GM21360 (cell line): Measurements from ENCODE around the gene KMO.
A peak's percentile ranks its signal among the peaks of the same experiment; 100 is the strongest.

ENCODE experiments used
- ATAC-seq: cut with Tn5 transposase; IDR thresholded peaks from one replicate; pipeline ENCODE4 v1.9.1; 2021; ENCODE audit warnings: mild to moderate bottlenecking, moderate library complexity; ENCODE audit not compliant: unreplicated experiment

KMO gene

DNA sequence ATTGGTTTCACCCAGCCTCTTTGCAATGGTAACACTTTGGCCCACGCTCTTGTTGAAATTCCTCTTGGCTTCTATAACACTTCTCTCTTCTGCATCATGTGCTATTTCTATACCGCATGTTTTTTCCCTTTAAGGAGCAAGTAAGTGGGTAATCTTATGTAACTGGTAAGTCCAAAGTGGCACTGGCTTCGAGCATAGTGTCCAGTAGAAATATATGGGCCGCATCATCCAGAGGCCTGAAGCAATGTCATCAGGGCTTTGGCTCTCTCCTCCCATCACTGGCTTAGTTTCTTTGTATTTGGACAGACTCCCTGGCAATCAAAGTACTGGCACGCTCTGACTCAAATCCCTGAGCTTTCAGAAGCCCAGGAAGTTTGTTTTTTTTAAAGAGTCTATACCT, 90.5 kb downstream of the KMO start:
- no peak for ATAC-seq

DNA sequence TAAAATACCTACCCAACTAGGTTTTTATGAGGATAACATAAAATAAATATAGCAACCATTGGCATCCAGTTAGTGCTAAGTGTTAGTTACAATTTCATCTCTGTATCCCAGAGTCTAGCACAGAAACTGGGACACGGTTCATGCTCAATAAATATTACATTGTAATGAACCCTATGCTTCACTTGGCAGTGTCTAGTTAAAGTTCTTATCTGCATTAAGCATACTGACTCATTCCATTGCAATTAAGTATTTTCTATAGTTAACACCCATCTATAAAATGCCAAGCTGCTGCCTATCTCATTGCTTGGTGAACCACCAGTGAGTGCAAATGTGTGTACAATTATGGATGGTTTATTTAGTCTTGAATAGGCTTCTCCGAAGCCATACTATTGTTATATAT, 92.8 kb downstream of the KMO start:
- ATAC-seq = no peak

DNA sequence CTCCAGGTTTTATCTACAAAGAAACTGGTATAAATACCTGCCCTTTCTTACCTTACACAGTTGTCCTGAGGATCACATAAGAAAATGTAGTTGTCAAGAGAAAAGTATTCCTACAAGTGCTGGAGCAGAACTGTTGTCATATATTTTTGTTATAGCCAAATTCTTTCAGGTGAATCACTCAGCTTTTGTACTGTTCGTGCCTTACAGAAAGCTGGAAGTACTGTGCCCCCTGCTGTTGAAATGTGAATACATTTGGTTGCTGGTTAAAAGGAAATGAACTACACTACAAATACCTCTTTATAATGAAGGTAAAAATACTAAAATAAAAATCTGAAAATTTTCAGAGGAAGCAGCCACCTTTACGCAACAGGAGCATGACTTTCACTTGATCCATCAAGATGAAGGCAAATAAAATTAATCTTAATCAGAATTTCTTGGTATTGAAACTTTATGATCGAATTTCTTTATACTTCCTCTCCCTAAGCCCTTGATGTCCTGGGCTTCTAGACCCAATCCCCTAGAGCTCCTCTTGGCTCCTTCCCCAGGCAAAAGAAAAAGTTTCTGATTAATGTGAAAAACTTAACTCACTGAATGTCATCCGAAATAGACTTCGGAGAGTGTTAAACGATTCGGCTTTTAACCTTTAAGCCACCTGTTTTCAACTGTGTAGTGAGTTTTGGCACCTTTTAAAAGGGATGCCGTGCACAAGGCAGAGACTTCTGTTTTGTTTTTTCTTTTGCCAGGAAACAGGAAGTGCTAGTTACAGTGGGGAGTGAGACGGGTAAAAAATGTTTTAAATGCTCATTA, 95.5 kb downstream of the KMO start:
- peak; percentile 79 for ATAC-seq

DNA sequence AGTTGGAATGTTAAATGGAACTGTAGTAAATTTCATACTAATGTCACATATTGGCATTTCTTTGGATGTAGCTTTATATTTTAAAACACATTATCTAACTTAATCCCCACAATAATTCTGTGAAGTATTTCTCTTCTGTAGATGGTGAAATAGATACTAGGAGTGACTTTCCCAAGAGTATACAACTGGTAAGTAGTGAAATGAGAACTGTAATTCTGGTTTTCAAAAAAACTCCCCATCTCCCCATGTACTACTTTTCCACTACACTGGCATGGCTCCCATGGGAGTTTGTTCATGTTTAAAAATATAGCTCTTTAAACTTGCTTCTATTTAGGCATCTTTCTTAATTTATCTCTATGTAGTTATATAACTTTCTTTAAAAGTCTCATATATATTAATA, 97.8 kb downstream of the KMO start:
- no peak for ATAC-seq

DNA sequence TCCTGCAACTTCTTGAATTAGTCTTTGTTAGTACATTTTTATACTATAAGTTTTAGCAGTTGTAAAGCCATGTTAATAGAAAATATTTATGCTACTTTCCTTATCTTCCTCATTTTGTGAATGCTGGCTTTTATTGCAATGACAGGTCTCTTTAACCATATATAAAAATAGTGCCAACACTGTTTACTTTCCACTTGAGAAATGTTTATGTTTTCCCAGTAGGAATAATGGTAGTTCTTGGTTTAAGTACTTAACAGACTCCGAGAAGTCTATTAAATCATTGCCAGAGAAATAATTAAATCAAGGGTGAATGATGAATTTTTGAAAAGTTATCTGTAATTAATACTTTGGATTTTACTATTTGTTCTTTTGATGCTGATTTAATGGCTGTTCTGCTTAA, 98.3 kb downstream of the KMO start:
- ATAC-seq = no peak

DNA sequence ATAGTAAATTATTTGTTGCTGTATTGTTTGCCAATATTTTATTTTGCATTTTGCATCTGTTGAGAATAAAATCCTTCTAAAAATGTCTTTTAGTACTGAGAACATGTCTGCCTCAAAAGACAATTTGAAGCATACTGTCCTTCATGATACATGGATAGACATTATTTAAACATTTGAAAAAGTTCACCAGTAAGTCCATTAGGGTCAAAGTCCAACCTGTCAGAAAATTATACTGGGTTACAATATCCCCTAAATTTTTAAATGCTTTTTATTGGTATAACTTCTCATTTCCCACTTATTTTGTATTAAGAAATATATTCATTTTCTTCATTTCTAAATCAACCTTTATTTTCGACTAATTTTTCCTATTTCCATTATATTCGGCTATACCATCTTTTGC, 98.7 kb downstream of the KMO start:
- ATAC-seq = no peak

DNA sequence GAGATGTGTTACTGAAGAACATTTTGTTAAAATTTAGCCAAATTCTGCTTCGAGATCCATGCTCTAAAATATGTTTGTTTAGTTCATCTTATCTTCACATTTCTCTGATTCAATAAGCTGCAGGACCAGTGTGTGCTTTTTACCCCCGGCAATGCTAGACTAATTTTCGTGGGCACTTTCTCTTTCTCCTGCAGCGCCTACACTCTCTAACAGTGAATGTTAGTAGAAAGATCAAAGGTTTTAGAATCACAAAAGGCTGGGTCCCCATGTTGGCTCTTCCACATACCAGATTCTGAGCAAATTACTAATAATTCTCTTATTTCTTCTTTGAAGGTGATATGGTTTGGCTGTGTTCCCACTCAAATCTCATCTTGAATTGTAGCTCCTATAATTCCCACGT, 99.5 kb downstream of the KMO start:
- no peak for ATAC-seq

DNA sequence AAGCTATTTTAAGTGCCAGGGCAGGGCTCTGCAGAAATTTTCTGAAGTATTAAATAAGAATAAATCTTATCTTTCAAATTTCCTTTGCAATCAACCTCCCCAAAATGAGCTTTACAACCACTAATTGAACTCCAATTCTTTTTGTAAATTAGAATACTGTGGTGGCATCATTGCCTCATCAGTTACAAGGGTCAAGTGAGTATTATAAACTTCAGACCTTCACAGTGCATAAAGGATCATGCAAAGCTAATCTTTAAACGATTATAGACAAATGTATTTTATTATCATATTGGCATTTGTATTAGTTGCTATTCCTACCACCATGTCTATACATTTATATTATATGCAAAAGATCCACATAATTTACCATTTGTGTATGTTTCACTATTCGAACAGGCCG, 100.8 kb downstream of the KMO start:
- ATAC-seq = no peak

DNA sequence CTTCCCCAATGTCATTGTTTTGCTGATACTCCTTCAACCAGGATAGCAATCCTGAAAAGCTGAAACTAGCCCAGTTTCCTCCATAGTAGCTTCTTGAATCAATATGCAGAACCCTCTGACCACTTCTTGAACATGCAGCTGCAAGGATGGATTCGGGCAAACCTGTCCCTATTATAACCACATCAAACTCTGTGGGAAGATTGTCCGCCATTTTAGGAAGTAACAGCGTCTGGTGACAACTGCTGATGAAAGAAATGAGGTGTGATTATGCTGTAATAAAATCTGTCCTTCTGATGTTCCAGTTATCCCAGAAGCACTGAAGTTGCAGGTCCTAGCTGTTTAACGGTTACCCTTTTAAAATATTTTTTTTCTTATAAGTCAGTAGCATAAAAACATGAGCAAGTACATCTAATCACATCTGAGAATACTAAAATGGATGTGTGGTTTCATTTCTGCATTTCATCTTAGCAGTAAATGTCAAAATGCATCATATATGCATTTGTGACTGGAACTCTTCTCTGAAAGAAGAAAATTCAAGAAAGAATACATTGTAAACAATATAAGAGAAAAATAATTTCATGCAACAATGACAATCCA, 103.5 kb downstream of the KMO start:
- no peak for ATAC-seq

DNA sequence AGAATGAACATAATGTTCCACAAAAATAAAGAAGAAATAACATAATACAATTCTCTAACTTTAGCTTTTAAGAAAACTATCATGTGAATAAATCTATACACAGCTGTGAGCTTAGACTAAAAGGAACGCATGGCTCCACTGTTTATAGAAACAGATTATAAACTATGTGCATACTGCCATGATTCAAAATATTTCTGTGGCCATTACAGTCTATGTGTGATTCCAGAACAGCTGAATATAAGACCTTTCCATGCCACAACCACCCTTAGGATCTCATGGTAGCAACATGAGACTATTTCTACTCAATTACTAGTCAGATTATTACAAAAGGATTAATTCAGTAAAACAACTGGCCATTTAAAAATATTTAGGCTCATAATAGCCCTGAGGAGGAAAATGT, 104.1 kb downstream of the KMO start:
- ATAC-seq = no peak

DNA sequence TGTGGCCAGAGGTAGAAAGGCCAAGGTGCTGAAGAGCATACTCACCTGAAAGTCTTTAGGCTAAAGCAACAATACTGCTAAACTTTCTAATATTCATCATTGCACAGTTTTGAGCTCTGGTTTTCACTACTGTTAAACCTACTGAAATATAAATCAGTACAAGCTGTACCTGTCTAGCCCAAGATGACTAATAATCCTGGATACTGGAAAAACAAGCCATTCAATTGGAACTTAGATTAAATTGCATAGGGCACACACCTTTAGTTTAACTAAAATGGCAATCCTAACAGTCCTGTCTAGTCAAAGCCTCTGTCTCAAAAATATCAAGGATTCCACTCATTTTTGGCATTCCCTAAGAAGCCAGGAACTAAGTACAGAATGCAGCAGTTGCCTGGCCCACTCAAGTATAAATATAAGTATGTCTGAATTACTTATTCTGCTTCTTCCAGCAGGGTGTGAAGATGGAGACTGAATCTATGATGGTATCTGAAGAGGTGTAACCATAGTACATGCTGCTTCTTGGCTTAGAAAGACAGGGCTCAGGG, 104.9 kb downstream of the KMO start:
- no peak for ATAC-seq

DNA sequence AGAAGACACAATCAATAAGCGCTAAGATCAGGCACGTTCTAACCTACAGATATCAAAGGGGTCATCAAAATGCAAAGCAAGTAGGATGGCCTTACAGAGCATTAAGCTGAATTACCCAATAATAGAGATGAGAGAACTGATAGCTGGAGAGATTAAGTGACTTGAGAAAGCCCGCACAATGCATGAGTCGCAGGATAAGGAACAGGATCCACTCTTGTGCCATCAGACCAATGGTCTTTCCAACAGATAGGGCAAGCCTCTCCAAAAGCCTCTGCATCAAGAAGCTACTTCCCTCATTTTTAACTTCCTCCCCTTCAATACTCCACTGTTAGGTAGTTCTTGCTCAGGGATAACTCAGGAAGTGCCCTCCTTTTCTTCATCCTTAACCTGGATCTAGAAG, 105.4 kb downstream of the KMO start:
- ATAC-seq = no peak

DNA sequence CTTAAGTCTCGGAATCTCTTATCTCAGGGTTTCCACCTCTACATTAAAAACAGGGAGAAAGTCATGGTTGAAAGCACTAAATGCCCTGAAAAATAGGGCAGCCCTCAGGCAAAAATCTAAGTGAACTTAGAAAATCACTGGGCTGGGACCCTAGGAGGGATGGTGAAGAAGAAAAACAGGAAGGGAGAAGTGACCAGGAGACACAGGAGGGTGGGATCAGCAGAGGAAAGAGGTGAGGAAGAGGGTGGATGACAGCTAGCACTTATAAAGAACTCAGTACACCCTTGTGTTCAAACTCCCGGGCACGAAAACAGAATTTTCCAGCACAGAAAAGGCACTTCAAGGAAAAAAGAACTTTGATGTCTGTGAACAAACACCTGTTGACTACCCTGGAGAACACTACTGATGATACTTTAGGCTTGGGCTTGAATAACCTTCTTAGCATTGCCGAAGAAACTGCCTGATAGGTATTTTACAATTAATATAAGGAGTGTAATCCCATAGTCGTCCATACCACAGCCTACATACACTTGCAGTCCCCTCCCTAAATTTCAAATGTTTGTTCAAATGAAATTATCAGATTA, 106.0 kb downstream of the KMO start:
- no peak for ATAC-seq

DNA sequence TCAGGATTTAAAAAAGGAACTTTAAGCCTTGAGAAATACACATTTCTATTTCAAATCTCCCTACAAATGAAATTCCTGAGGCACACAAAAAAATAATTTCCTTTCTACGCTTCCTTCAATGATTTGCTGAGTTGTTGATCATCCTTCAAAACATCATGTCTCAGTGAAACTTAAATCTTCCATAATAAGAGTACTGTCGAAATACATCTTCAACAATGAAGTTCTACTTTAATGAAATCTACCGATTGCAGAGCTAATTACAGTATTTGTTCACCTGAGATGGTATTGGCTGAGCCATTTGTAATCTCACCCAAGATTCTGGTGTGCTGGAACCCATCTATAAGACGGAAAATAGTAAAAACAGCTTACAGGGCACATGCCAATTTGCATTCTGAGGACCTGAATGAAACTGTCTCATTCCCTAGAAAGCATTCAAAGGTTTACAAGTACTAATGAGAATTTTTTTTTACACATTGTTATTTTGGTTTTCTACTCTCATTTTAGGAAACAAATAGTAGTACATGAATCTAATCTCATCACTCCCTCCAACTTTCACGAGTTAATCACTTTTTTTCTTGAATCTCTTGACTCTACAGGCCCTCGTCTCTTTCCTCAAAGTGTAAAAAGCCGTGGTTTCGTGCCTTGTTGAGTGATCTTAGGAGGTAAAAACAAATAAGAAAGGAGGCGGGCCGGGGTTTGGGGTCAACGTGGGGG, 106.9 kb downstream of the KMO start:
- ATAC-seq = no peak

DNA sequence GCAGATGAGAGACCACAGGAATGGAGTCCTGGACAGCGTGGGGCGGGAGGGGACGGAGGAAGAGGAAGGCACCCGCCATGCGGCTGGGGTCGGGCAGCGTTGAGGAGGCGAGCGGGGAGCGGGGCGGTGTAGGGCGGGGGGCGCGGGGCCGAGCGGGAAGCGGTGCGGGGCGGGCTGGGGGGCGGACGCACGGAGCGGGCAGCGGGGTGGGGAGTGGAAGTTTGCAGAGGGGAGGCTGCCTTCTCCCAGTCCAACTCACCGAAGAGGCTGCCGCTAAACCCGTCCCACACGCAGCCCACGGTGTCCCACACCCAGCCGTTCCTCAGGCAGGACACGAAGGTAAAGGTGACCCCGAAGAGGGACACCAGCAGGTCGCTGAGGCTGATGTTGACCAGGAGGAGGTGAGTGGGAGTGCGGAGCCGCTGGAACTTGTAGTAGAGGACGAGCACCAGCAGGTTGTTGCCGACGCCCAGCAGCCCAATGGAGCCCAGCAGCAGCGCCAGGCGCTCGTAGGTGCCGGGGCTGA, 107.5 kb downstream of the KMO start:
- peak; percentile 44 for ATAC-seq

DNA sequence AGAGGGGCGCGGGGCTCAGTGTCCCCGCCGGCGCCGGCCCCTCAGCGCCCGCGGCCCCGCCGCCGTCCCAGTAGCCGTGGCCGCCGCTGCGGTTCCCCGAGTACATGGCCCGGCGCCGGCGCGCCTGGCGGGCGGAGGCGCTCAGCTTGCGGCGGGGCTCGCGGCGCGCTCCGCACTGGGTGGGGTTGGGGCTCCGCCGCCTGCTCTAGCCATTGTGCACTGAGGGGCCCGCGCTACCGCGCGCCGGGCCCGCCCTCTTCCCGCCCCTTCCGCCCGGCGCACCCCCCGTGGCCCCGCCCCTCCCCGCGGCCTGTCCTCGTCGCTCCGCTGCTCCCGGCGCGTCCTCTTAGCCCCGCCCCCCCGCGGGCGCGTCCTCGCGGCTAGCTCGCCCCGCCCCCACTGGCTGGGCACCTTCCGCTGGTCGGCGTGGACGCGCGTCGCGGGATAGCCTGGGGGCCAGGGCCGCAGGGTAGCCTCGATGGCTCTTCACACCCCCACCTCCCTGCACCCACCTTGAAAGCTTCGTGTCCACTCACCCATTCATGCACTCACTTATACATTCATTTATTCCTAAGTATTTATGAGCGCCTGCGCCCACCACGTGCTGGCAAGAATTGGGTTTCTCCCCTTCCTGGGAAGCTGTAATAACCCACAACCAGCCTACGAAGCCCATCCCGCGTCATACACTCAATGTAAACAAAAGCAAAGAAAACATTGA, 108.1 kb downstream of the KMO start, which contains the start of the genes CHML and OPN3:
Gene CHML (minus strand): TSS at position 221 of the 718 bp plus-strand sequence. CDS start 4,603 bp downstream, outside the sequence.
Gene OPN3 (minus strand): TSS at position 221 of the 718 bp plus-strand sequence. CDS start 115 bp downstream, at position 106.
- ATAC-seq = peak; percentile 93

DNA sequence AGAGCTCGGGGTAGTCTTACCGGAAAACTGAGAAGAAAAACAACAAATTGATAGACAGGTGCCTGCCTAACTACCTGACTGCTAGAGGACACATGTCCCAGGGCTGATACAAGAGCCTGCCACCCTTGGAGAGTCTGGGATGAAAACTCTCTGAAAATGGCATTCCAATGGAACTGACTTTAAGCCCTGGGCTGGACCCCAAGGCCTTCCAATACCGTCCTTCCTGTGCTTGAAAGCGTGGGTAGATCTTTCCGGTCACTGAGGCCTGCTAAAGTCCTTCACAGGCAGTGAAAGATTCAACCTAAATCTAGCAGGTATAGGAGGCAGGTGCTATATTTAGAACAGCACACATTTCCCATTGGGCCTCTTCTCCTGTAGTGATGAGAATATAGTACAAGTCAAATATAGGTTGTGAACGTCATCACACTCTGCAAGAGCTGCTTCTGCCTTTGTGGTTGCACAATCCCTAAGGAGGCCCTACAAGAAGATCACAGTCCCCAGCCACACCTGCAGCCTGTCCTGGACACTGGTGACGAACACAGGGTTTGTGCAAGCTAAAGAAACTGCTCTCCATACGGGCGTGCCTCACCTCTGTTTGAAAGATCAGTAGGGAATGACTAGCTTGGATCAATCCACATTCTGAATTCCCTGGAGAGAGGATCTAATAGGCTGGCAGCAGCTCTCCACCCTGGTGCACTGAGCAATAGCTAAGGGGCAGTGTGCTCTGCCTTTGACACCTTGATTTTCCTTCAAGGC, 108.9 kb downstream of the KMO start:
- no peak for ATAC-seq

DNA sequence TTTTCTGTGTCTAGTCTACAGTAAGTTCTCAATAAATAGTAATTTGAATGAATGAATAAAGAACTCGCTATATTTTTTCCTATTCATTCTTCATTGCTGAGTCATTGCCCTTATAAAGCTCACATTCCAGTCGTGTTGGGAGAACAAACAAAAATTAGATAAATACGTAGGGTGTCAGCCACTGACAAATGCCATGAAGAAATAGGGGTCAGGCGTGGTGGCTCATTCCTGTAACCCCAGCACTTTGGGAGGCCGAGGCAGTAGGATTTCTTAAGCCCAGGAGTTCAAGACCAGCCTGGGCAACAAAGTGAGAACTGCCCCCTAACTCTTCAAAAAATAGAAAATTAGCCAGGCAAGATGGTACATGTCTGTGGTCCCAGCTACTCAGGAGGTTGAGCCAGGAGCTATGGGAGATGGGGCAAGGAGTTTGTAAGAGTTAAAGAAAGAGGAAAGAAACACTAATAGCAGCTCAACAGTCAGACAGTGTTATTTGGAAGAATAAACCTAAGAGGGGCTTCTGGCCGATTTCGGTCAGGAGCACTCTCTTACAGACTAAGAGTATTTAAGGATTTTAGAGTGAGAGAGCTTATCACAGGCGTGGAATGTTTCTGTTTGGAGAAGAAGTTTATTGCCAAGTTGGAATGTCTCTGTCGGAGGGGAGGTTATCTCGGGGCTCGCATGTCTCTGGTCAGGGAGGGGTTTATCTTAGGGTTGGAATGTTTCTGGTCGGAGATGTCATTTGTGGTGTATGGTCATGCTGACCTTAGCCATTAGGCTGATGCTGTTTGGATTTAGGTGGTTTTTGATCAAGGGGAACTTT, 109.8 kb downstream of the KMO start:
- ATAC-seq = no peak

DNA sequence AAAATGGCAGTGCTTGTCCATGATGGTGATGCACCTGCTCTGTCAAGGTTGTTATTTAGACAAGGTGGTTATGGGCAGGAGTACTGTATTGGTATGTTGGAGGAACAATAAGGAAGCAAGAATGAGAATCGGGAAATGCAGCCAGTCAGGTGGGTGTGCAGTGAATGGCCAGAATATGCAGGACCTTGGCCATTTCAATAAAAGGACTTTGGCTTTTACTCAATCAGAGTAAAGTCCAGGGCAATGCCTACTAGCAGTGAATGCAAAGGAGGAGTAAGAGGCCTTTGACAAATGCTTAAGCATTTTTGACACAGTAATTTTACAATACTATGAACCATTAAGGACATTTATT, 110.4 kb downstream of the KMO start:
- ATAC-seq = no peak
